Lower leg skin (tissue), 4 donors: ENCODE data around the gene HLA-DRB1. TPM values are rescaled to one million over a fixed set of nuclear protein-coding genes. Genes with fewer than 3 reads are reported as not detected.
"Not testable (repeated sequence)": the region's sequence is repeated elsewhere in the genome, so short reads cannot be mapped to it uniquely, and the experiment has no call there.

Source experiments
- DNase-seq, 2 donors: peaks; one replicate each; pipeline ENCODE4 v3.0.0-alpha.2; 2019; ENCODE audit warnings: low spot score in 2 of 2
- H3K4me3 ChIP-seq: fragments of 200-600 bp; sonication (generic); 2 replicates; pipeline ENCODE4 v1.5.1; 2017; ENCODE audit warnings: mild to moderate bottlenecking, low read depth; ENCODE audit not compliant: poor library complexity, severe bottlenecking
- CTCF ChIP-seq, 3 donors: fragments of 450-650 bp; IDR thresholded peaks; one replicate each; pipeline ENCODE4 v1.5.1; 2016; ENCODE audit warnings: antibody characterized with exemption in 3 of 3, mild to moderate bottlenecking in 3 of 3, moderate library complexity in 2 of 3
- POLR2A ChIP-seq, 2 donors: fragments of 450-650 bp; IDR thresholded peaks; one replicate each; pipeline ENCODE4 v1.6.1; 2016 to 2017; ENCODE audit warnings: antibody characterized with exemption in 2 of 2, mild to moderate bottlenecking in 1 of 2, moderate library complexity in 1 of 2
- whole genome bisulfite sequencing, 2 donors: methylation state at CpG; one replicate each; pipeline ENCODE4 v1.1.5; 2018; 5-methylcytosine and 5-hydroxymethylcytosine counted together
- intact Hi-C: fragments of 100-400 bp; cut with DNase I; formaldehyde crosslinking; loops from one replicate; pipeline ENCODE4 v1.15.0; 2023; ENCODE audit warnings: low total_unique reads
- total RNA-seq, 4 donors: library from RNA; depleted of rRNA; stranded (reverse); fragments of >200 nt; gene quantifications; one replicate each; pipeline ENCODE4 v1.1.0, GENCODE V29; 2016

HLA-DRB1 gene
- total RNA-seq, 4 donors from 2014 or later: 37.6 to 65.7 (median 58.6) TPM

GRCh38 chr6:32588156-32588555, 1.5 kb downstream of the HLA-DRB1 start:
- 68 to 71% methylated on average over 2 of the region's 2 CpGs for WGBS, 2 donors
- no peak for DNase-seq
- intact Hi-C loops: loop anchor here (10.0 kb wide), 1 partner anchor 63 kb away; no protein-coding TSS in a partner anchor
- TF ChIP-seq POLR2A (IDR thresholded peaks at IDR 0.05) (no peak), CTCF (IDR thresholded peaks at IDR 0.05) (no peak)
- H3K4me3 ChIP-seq: no peak overlapping the region

GRCh38 chr6:32583527-32583898, 6.1 kb downstream of the HLA-DRB1 start:
- DNase-seq: no peak
- TF ChIP-seq CTCF (IDR thresholded peaks at IDR 0.05): no peak
- TF ChIP-seq POLR2A (IDR thresholded peaks at IDR 0.05): no peak
- intact Hi-C loops: loop anchor here (10.0 kb wide), 1 partner anchor 59 kb away; no protein-coding TSS in a partner anchor
- WGBS, 2 donors: 0 to 11% methylated on average over 2 of the region's 2 CpGs
- no peak overlapping the region for H3K4me3 ChIP-seq

- intact Hi-C loops: loop anchor here (10.0 kb wide), 1 partner anchor 57 kb away; no protein-coding TSS in a partner anchor
- TF ChIP-seq CTCF (IDR thresholded peaks at IDR 0.05) (no peak), POLR2A (IDR thresholded peaks at IDR 0.05) (no peak)
- DNase-seq: no peak
- no peak overlapping the region for H3K4me3 ChIP-seq
- WGBS, 2 donors: 30 to 68% methylated on average over 8 of the region's 8 CpGs
Measured at GRCh38 chr6:32581315-32582095, 8.1 kb downstream of the HLA-DRB1 start.

- 73 to 75% methylated on average over 4 of the region's 4 CpGs for WGBS, 2 donors
- intact Hi-C loops: loop anchor here (10.0 kb wide), 1 partner anchor 56 kb away; no protein-coding TSS in a partner anchor
- DNase-seq: peak in 1 of 2 donors; percentile 56
- TF ChIP-seq CTCF (IDR thresholded peaks at IDR 0.05): no peak
- no peak for TF ChIP-seq POLR2A (IDR thresholded peaks at IDR 0.05)
- H3K4me3 ChIP-seq: no peak overlapping the region
Measured at GRCh38 chr6:32580593-32580992, 9.1 kb downstream of the HLA-DRB1 start.

GRCh38 chr6:32578962-32579361, 10.7 kb downstream of the HLA-DRB1 start:
- intact Hi-C loops: no loop called here
- 0 to 57% methylated on average over 3 of the region's 3 CpGs for WGBS, 2 donors
- TF ChIP-seq CTCF (IDR thresholded peaks at IDR 0.05) (no peak), POLR2A (IDR thresholded peaks at IDR 0.05) (no peak)
- no peak overlapping the region for H3K4me3 ChIP-seq
- no peak for DNase-seq

- WGBS, 2 donors: 25 to 55% methylated on average over 5 of the region's 5 CpGs
- H3K4me3 ChIP-seq, intact Hi-C loops, DNase-seq: not testable (repeated sequence)
Measured at GRCh38 chr6:32577493-32577892, 12.2 kb downstream of the HLA-DRB1 start.
